ENCODE results near the gene RPLP2.

RPLP2 gene

GRCh38 chr11:809287-810039, at the start of gene RPLP2:
Gene RPLP2, plus strand, starts transcription at chr11:809967. Its CDS starts 268 bp downstream, at chr11:810235.
- Mint-ChIP-seq H3K27ac (peak within 1 kb of the TSS; percentile 97), H3K4me1 (peaks cover 55% of the 10 kb centered on the region), H3K27me3 (peaks cover 3% of the 10 kb centered on the region), H3K4me3 (peak within 1 kb of the TSS; percentile 91), H3K36me3 (peaks cover 26% of the 10 kb centered on the region), H3K9me3 (no peaks in the 10 kb centered on the region)
- CTCF ChIA-PET: no interaction called here
- DNase-seq: peak; percentile 98

DNA sequence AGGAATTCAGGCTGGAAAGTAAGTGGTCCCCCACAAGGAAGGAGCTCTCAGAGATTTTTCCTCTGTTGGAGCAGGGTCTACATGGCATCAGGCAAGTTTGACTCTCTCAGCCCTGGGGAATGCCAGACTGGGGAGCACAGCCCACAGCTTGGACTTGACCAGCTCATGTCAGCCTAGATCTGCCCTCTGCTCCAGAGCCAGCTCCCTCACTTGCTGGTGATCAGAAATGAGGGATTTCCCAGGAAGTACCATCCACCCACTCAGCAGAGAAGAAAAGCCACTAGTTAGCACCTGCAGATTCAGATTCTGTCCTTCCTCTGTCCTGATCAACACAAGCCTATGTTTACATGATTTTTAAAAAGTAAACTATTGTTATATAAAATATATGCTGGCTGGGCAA, 49.5 kb upstream of the RPLP2 start:
- Mint-ChIP-seq H3K4me3 (no peak overlapping the region), H3K27ac (peak overlapping the region; percentile 19), H3K27me3 (no peaks in the 10 kb centered on the region), H3K36me3 (peaks cover 40% of the 10 kb centered on the region), H3K4me1 (no peaks in the 10 kb centered on the region), H3K9me3 (no peaks in the 10 kb centered on the region)
- CTCF ChIA-PET: no interaction called here
- no peak for DNase-seq

GRCh38 chr11:761526-762108, 48.1 kb upstream of the RPLP2 start:
- CTCF ChIA-PET: interaction anchor here (0.9 kb wide), 1 partner anchor 40 kb away, joined by 3 read pairs; no protein-coding TSS in a partner anchor
- Mint-ChIP-seq H3K9me3 (no peaks in the 10 kb centered on the region), H3K4me1 (no peaks in the 10 kb centered on the region), H3K4me3 (no peak overlapping the region), H3K27me3 (no peaks in the 10 kb centered on the region), H3K27ac (peak overlapping the region; percentile 37), H3K36me3 (peaks cover 44% of the 10 kb centered on the region)
- DNase-seq: no peak

GRCh38 chr11:762421-763072, 47.2 kb upstream of the RPLP2 start:
- no peak overlapping the region for H3K27ac Mint-ChIP-seq
- CTCF ChIA-PET: interaction anchor here (0.9 kb wide), 1 partner anchor 40 kb away, joined by 3 read pairs; no protein-coding TSS in a partner anchor
- H3K4me1 Mint-ChIP-seq: no peaks in the 10 kb centered on the region
- H3K9me3 Mint-ChIP-seq: no peaks in the 10 kb centered on the region
- peak; percentile 49 for DNase-seq
- H3K4me3 Mint-ChIP-seq: no peak overlapping the region
- H3K27me3 Mint-ChIP-seq: no peaks in the 10 kb centered on the region
- H3K36me3 Mint-ChIP-seq: peaks cover 40% of the 10 kb centered on the region

DNA sequence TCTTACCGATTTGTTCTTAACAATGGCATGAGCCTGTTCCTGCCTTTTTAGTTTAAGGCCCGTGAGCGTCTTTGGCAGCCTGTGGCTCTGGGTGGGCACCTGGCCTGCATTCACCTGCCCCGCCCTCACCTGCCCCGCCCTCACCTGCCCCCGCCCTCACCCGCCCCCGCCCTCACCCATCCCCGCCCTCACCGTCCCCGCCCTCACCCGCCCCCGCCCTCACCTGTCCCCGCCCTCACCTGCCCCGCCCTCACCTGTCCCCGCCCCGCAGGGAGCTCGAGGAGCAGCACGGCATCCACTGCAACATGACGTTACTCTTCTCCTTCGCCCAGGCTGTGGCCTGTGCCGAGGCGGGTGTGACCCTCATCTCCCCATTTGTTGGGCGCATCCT, 46.7 kb upstream of the RPLP2 start:
- H3K27me3 Mint-ChIP-seq: no peaks in the 10 kb centered on the region
- H3K36me3 Mint-ChIP-seq: peaks cover 37% of the 10 kb centered on the region
- no peaks in the 10 kb centered on the region for H3K4me1 Mint-ChIP-seq
- CTCF ChIA-PET: interaction anchor here (1.6 kb wide), 1 partner anchor 39 kb away, joined by 5 read pairs; no protein-coding TSS in a partner anchor
- H3K4me3 Mint-ChIP-seq: no peak overlapping the region
- H3K27ac Mint-ChIP-seq: no peak overlapping the region
- no peaks in the 10 kb centered on the region for H3K9me3 Mint-ChIP-seq
- DNase-seq: no peak

GRCh38 chr11:763549-764321, 46.0 kb upstream of the RPLP2 start:
- no peak overlapping the region for H3K4me3 Mint-ChIP-seq
- no peaks in the 10 kb centered on the region for H3K9me3 Mint-ChIP-seq
- H3K27me3 Mint-ChIP-seq: no peaks in the 10 kb centered on the region
- CTCF ChIA-PET: interaction anchor here (1.6 kb wide), 1 partner anchor 39 kb away, joined by 5 read pairs; no protein-coding TSS in a partner anchor
- peaks cover 37% of the 10 kb centered on the region for H3K36me3 Mint-ChIP-seq
- no peaks in the 10 kb centered on the region for H3K4me1 Mint-ChIP-seq
- no peak overlapping the region for H3K27ac Mint-ChIP-seq
- DNase-seq: no peak

DNA sequence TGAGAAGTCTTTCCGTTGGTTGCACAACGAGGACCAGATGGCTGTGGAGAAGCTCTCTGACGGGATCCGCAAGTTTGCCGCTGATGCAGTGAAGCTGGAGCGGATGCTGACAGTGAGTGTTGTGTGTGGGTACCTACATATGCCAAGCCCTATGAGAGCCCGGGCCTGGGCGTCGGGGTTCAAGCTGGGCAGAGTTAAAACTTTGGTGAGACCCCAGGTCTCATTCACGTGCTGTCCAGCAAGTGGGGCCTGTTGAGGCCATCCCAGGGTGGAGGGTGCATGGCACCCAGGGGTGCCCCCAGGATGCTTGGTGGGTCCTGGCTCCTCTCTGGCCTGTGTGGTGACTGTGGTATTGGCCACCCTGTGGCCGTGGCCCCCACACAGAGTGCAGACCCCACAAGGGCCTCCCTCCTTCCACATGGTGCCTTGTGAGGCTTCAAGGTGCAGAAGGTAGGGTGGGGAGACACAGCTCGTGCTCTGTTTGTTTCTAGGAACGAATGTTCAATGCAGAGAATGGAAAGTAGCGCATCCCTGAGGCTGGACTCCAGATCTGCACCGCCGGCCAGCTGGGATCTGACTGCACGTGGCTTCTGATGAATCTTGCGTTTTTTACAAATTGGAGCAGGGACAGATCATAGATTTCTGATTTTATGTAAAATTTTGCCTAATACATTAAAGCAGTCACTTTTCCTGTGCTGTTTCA, 45.3 kb upstream of the RPLP2 start:
- CTCF ChIA-PET: interaction anchor here (1.3 to 1.6 kb wide), 2 partner anchors 14 to 40 kb away, joined by 3 to 5 read pairs; no protein-coding TSS in a partner anchor
- no peak for DNase-seq
- Mint-ChIP-seq H3K4me3 (no peak overlapping the region), H3K36me3 (peaks cover 35% of the 10 kb centered on the region), H3K9me3 (no peaks in the 10 kb centered on the region), H3K27me3 (no peaks in the 10 kb centered on the region), H3K4me1 (no peaks in the 10 kb centered on the region), H3K27ac (no peak overlapping the region)

GRCh38 chr11:765025-765801, 44.6 kb upstream of the RPLP2 start:
- H3K27me3 Mint-ChIP-seq: no peaks in the 10 kb centered on the region
- no peaks in the 10 kb centered on the region for H3K9me3 Mint-ChIP-seq
- no peak overlapping the region for H3K4me3 Mint-ChIP-seq
- peak overlapping the region; percentile 58 for H3K27ac Mint-ChIP-seq
- no peaks in the 10 kb centered on the region for H3K4me1 Mint-ChIP-seq
- peak; percentile 82 for DNase-seq
- CTCF ChIA-PET: interaction anchor here (0.7 to 1.3 kb wide), 5 partner anchors 10 to 46 kb away, joined by 3 to 6 read pairs (median 3); no protein-coding TSS in a partner anchor
- H3K36me3 Mint-ChIP-seq: peaks cover 31% of the 10 kb centered on the region

DNA sequence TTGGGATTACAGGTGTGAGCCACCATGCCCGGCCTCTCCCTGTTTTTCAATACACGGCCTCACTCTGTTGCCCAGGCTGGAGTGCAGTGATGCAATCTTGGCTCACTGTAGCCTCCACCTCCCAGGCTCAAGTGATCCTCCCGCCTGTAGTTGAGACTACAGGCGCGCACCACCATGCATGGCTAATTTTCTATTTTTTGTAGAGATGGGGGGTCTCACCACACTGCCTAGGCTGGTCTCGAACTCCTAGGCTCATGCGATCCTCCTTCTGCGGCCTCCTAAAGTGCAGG, 44.0 kb upstream of the RPLP2 start:
- CTCF ChIA-PET: interaction anchor here (0.7 to 1.3 kb wide), 5 partner anchors 10 to 46 kb away, joined by 3 to 6 read pairs (median 3); no protein-coding TSS in a partner anchor
- no peak for DNase-seq
- no peaks in the 10 kb centered on the region for H3K27me3 Mint-ChIP-seq
- H3K36me3 Mint-ChIP-seq: peaks cover 30% of the 10 kb centered on the region
- no peaks in the 10 kb centered on the region for H3K9me3 Mint-ChIP-seq
- no peaks in the 10 kb centered on the region for H3K4me1 Mint-ChIP-seq
- no peak overlapping the region for H3K4me3 Mint-ChIP-seq
- H3K27ac Mint-ChIP-seq: no peak overlapping the region

DNA sequence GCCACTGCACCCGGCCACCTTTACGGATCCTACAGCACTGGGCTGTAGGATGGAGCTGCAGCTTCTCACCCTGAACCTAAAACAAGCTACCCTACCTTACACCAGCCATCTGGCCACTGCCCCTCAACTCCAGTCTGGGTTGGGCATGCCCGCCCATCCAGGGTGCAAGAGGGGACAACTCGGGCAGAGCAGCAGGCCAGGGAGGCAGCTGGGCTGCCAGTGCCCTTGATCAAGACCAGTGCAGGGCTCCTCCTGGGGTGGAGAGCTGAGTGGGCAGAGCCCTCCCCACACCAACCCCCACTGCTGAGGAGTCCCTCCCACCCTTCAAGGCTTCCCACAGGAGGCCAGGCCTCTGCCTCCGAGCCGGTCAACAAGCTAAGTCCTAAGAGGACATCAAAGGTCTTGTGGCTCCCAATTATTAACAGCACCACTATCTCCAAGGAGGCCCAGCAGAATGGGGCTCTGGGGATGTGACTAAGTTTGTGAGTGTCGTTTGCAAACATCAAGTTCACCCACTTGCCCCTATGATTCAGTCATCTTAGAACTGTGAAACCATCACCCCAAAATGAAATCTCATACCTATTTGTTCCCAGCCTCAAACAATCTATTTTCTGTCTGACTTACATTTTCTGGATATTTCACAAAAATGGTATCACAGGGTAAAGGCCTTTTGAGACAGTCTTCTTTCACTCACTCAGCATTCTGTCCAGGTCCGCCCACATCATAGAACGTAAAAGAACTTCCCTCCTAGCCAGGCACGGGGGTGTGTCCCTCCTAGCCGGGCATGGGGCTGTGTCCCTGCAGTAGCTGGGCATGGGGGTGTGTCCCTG, 43.4 kb upstream of the RPLP2 start:
- Mint-ChIP-seq H3K27ac (no peak overlapping the region), H3K9me3 (no peaks in the 10 kb centered on the region), H3K4me1 (no peaks in the 10 kb centered on the region), H3K27me3 (no peaks in the 10 kb centered on the region), H3K4me3 (no peak overlapping the region), H3K36me3 (peaks cover 29% of the 10 kb centered on the region)
- no peak for DNase-seq
- CTCF ChIA-PET: interaction anchor here (0.7 to 1.3 kb wide), 5 partner anchors 10 to 47 kb away, joined by 3 to 6 read pairs (median 3); no protein-coding TSS in a partner anchor

DNA sequence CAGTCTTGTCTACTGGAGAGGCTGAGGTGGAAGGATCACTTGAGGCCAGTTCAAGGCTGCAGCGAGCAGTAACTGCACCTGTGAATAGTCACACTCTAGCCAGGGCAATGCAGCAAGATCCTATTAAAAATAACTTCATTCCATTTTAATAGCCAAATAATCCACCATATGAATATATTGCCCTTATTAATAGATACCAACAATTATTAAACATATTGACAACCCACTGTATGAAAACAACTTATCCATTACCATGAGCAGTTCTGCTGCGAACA, 42.9 kb upstream of the RPLP2 start:
- H3K36me3 Mint-ChIP-seq: peaks cover 24% of the 10 kb centered on the region
- no peak overlapping the region for H3K4me3 Mint-ChIP-seq
- no peaks in the 10 kb centered on the region for H3K9me3 Mint-ChIP-seq
- H3K4me1 Mint-ChIP-seq: no peaks in the 10 kb centered on the region
- CTCF ChIA-PET: no interaction called here
- H3K27ac Mint-ChIP-seq: no peak overlapping the region
- no peak for DNase-seq
- no peaks in the 10 kb centered on the region for H3K27me3 Mint-ChIP-seq

DNA sequence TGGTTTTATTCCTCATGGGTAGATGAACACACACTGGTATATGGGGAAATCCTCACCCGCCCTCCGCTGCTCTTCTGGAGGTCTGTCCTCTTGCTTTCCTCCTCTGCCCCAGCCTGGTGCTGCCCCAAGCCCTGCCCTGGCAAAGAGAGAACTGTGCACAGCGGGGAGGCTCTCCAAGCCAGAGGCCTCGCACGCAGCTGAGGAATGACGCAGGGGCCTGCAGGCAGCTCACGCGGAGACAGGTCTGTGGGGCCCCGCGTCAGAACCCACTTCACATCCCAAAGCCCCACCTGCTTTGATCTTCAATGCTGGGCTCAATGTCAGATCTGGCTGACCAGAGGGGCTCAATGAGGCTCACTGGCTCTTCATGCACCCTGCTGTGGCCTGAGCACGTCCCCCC, 42.5 kb upstream of the RPLP2 start:
- CTCF ChIA-PET: no interaction called here
- H3K36me3 Mint-ChIP-seq: peaks cover 23% of the 10 kb centered on the region
- no peak for DNase-seq
- no peaks in the 10 kb centered on the region for H3K27me3 Mint-ChIP-seq
- peak overlapping the region; percentile 37 for H3K27ac Mint-ChIP-seq
- H3K9me3 Mint-ChIP-seq: no peaks in the 10 kb centered on the region
- no peaks in the 10 kb centered on the region for H3K4me1 Mint-ChIP-seq
- H3K4me3 Mint-ChIP-seq: no peak overlapping the region

All from activated naive CD4-positive, alpha-beta T cell treated with anti-CD3 and anti-CD28 coated beads, Interleukin-2, amount 10 ng/mL, durations not matched to agents 7 days and 5 days (primary cell).